Astrocyte (in vitro differentiated cells and primary cell): ENCODE results near the gene ANGPTL4.

Source experiments
- CTCF ChIP-seq: IDR thresholded peaks from 2 replicates; pipeline ENCODE4 v1.5.1; 2011; ENCODE audit warnings: low read depth, mild to moderate bottlenecking, inconsistent platforms, low read length, moderate library complexity; ENCODE audit not compliant: insufficient read depth
- EZH2 ChIP-seq: IDR thresholded peaks from 2 replicates; pipeline ENCODE4 v1.6.1; 2012; ENCODE audit warnings: mild to moderate bottlenecking, low read length, inconsistent platforms; ENCODE audit not compliant: insufficient read depth

GRCh38 chr19:8403820-8404109, 39.8 kb downstream of the ANGPTL4 start:
- TF ChIP-seq CTCF (no peak), EZH2 (no peak)
